HEK293T (cell line): ENCODE results near the gene CPNE1.

Experiments used
- BHLHE40 ChIP-seq: fragments of 450-650 bp; IDR thresholded peaks from 2 replicates; pipeline ENCODE4 v1.6.1; 2016; ENCODE audit warnings: mild to moderate bottlenecking, moderate library complexity, borderline replicate concordance
- CTBP1 ChIP-seq: fragments of 450-650 bp; IDR thresholded peaks from 2 replicates; pipeline ENCODE4 v1.6.1; 2016; ENCODE audit warnings: borderline replicate concordance
- FOXA1 ChIP-seq: fragments of 450-650 bp; IDR thresholded peaks from 2 replicates; pipeline ENCODE4 v1.6.1; 2016; ENCODE audit warnings: mild to moderate bottlenecking
- FOXM1 ChIP-seq: fragments of 450-650 bp; IDR thresholded peaks from 2 replicates; pipeline ENCODE4 v1.6.1; 2017; ENCODE audit warnings: mild to moderate bottlenecking, borderline replicate concordance
- NFRKB ChIP-seq: fragments of 450-650 bp; IDR thresholded peaks from 2 replicates; pipeline ENCODE4 v1.6.1; 2016; ENCODE audit warnings: mild to moderate bottlenecking, moderate library complexity
- PKNOX1 ChIP-seq: fragments of 450-650 bp; IDR thresholded peaks from 2 replicates; pipeline ENCODE4 v1.6.1; 2016
- SUZ12 ChIP-seq: fragments of 450-650 bp; IDR thresholded peaks from 2 replicates; pipeline ENCODE4 v1.6.1; 2016; ENCODE audit warnings: mild to moderate bottlenecking
- TARDBP ChIP-seq: fragments of 450-650 bp; IDR thresholded peaks from 2 replicates; pipeline ENCODE4 v1.6.1; 2016
- ZNF384 ChIP-seq: fragments of 450-650 bp; IDR thresholded peaks from 2 replicates; pipeline ENCODE4 v1.6.1; 2016

- no peak for TF ChIP-seq FOXA1
- no peak for TF ChIP-seq SUZ12
- no peak for TF ChIP-seq NFRKB
- no peak for TF ChIP-seq FOXM1
- TF ChIP-seq BHLHE40, result no peak
- TF ChIP-seq PKNOX1, result no peak
- no peak for TF ChIP-seq CTBP1
- no peak for TF ChIP-seq ZNF384
- TF ChIP-seq TARDBP, result no peak
Observed at GRCh38 chr20:35669221-35669620, 4.5 kb upstream of the CPNE1 start.
